HG03064 (cell line): Measurements from ENCODE around the gene LMTK2.
A peak's percentile ranks its signal among the peaks of the same experiment; 100 is the strongest.

Experiments
- ATAC-seq: cut with Tn5 transposase; IDR thresholded peaks from one replicate; pipeline ENCODE4 v1.9.1; 2021; ENCODE audit warnings: low read depth; ENCODE audit not compliant: unreplicated experiment

LMTK2 gene

GRCh38 chr7:98231493-98232262 is 125.0 kb downstream of the LMTK2 start:
- ATAC-seq: no peak

GRCh38 chr7:98232263-98232585 is 125.6 kb downstream of the LMTK2 start:
- ATAC-seq: no peak

DNA sequence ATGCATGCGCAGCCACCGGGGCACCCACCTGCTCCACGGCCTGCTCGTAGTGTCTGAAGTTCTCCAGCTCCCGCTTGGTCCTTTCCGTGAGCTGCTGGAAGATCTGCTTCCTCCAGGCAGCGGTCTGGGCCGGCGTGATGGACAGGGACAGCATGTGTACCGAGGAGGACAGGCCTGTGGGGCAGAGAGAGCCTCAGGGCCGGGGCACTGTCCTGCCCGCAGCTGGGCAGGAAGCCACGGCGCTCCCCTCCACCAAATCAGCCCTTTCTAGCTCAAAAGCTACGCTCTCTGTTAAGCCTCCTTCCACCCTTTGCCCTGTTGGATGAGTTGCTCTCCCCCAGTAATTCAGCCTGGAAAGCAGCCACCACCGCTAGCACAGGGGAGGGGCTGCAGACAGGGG is 126.1 kb downstream of the LMTK2 start:
- no peak for ATAC-seq

GRCh38 chr7:98233219-98234070 is 126.8 kb downstream of the LMTK2 start:
- no peak for ATAC-seq

DNA sequence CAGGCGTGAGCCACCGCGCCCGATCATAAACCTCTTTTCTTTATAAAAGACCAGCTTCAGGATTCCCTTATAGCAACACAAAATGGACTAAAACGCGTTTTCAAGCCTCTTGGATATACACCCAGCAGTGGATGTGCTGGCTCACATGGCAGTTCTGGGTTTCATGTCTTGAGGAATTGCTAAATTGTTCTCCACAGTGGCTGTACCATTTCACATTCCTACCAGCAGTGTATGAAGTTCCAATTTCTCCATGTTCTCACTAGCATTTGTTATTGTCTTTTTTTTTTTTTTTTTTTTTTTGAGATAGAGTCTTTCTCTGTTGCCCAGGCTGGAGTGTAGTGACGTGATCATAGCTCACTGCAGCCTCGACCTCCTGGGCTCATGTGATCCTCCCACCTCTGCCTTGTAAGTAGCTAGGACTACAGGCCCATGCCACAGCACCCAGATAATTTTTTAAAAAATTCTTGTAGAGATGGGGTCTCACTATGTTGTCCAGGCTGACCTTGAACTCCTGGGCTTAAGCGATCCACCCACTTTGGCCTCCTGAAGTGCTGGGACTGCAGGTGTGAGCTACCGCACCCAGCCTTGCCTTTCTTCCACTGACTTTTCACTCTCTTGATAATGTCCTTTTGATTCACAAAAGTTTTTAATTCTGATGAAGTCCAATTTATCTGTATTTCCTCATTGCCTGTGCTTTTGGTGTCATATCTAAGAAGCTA is 127.9 kb downstream of the LMTK2 start:
- no peak for ATAC-seq

DNA sequence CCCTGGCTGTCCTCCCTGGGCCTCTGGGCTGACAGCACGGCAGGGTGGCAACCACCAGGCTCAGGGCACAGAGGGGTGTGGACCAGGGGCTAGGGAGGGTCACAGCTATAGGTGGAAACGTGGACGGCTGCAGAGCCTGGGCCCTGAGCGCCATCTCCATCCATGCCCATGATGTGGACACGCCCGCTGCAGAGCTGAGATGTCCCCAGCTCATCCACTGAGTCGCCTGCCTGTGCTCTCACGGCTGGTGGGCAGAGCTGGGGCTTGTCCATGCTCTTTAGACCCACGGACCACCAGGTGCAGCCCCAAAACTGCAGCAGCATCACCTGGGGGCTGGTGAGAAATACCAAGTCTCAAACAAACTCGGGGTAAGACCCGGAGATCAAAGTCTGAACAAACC is 129.2 kb downstream of the LMTK2 start:
- ATAC-seq: no peak

- ATAC-seq: no peak
These were observed 129.9 kb downstream of the LMTK2 start for GRCh38 chr7:98236355-98237185.

DNA sequence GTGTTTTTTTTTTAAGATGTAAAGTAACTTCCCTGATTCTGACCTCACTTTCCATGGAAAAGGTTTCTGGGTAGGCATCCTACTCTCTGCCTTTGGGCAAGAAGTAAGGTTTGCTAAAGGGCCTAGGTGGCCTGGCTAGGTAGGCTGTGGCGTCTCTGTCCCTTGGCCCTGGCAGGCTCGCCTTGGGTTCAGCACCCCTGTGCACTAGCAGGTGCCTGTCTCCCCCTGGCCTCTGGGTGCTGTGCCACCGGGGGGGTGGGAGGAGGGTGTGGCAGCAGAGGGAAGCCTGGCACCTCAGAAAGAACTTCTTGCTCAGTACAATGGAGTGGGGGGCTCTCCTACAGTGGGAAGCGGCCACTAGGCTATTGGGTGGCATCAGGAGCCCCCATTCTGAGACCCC is 131.4 kb downstream of the LMTK2 start:
- ATAC-seq: no peak

DNA sequence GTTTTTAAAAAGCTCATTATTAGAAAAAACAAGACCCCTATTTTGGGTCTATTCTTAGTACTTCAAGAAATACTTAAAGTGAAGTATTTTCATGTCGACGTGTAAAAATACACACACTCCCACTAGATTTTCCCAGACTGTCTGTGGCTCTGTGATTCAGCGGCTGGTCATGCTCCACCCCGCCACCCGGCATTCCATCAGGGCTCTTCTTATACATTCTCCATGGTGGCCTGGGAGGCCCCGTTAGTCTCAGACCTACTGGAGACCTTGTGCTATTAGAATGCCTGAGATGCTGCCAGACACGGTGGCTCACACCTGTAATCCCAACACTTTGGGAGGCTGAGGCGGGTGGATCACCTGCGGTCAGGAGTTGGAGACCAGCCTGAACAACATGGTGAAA is 132.3 kb downstream of the LMTK2 start:
- ATAC-seq: no peak

GRCh38 chr7:98240961-98241673 is 134.5 kb downstream of the LMTK2 start:
- ATAC-seq: no peak

DNA sequence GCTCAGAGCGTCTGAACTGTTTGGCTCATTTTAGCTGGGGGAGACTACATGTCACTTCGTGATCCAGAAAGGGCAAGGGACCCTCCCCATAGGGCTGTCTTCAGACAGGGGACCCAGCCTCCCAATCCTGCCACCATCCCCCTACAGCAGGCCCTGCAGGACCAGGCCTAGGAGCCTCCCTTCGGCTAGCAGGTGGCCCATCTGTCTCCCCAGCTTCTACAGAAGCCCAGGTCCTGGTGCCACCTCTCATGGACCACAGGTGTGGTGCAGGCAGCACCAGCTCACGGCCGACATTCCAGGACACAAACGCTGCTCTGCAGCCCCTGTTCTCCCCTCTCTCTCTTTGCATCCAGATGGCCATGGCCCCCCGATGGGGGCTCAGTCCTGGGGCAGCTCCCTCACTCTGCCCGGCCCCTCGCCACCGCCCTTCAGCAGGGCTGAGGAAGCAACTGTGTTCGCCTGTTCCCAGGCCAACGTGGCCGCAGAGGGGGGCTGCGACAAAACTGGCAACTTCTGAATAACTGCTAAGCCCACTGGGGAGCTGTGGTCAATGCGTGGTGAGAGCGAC is 135.1 kb downstream of the LMTK2 start:
- ATAC-seq: no peak

- ATAC-seq: no peak
These were observed 135.7 kb downstream of the LMTK2 start for GRCh38 chr7:98242342-98242741.

GRCh38 chr7:98242934-98243333 is 136.3 kb downstream of the LMTK2 start:
- ATAC-seq: no peak

- ATAC-seq: no peak
These were observed 138.2 kb downstream of the LMTK2 start for GRCh38 chr7:98244871-98245270.

- ATAC-seq: no peak
These were observed 141.5 kb downstream of the LMTK2 start for GRCh38 chr7:98248156-98248555.

DNA sequence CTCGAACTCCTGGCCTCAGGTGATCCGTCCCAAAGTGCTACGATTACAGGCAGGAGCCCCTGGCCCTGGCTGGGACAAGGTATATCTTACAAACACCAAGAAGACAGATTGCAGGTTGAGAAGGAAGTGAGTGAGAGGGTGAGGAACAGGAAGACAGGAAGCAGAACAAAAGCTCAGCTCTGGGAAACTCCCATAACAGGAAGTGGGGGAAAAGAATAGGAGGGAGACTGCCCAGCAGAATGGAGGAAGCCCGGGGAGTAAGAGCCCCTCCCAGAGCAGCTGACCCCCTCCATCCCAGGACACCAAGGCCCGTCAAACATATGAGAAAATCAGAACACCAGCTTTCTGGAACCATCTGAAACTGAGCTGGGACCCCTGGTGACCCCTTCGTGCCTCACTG is 142.4 kb downstream of the LMTK2 start:
- no peak for ATAC-seq

DNA sequence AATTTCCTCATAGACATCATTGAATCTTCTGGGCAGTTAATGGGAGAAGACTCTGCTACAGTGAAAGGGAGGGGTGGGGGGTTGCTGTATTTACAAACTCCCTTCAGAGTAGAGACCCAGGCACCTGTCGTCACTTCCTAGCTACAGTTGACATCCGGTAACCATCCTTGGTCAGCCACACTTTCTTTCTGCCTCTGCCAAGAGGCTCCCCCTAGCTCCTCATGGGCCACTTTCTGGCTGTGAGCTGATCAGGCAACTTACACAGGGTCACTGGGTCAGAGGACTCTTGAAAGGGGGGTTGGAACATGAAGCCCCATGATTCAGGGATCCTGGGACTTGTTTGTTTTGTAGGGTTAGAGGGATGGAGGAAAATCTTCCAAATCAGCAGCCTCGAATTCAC is 144.1 kb downstream of the LMTK2 start:
- ATAC-seq: no peak

DNA sequence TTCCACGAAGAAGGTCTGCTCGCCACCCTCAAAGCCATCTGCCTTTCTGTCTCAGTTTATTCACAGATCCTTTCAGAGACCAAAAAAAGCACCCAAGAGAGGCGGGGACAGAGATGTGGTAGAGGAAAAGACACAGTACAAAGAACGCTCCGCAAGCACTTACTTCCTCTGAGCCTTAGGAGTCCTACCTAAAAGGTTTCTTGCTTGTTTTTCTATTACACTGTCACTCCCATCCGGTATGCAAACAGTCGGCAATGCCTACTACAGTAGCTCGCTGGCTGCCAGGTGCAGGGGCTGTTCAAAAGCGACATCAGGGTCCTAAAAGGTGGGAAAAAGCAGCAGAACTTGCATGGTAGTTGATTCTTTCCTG is 144.6 kb downstream of the LMTK2 start:
- ATAC-seq: peak; percentile 18

DNA sequence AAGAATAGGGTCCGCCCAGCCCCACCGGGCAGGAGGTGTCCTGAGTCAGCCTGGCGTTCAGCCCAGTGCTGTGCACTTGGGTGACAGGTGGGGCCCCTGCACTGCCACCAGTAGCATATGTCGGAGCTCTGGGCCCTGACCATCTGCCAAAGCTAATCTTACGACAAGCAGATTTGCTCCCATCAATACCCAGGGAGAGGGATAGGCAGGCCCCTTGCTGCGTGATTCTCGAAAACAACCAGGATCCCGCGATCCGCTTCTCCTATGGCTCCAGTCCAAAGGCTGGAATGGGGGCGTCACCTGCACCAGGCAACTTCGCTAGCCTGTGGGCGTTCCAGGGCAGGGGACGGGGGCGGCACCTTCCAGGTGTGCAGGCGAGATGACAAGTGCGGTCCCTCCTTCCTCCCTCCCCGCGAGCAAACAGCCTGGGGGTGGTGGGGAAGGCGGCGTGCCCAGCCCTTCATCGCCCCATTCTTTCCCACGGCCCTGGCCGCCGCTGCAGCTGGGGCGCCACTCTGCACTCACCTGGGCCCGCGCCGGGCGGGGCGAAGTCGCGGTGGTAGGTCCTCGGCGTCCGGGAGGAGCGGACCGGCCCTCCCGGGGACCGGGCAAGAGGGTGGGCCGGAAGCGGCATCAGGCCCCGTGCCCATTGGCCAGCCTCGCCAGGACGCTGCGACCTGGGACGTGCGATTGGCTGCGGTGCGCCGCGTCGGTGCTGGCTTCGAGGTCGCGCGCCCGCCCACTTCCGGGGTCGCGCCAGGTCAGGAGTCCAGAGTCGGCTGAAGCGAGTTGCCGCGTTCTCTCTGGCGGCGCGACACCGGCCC is 145.2 kb downstream of the LMTK2 start, which contains the start of gene TECPR1:
Gene TECPR1, minus strand, starts transcription at position 632 of the 824 bp plus-strand sequence. CDS start 6,086 bp downstream, outside the sequence.
- peak; percentile 98 for ATAC-seq
